ENCODE measurements around the gene BICD1.

Gene BICD1

GRCh38 chr12:32334371-32334777 lies 227.7 kb downstream of the BICD1 start:
- H3K27ac ChIP-seq (ENCODE audit: low read depth, low read length) = no peak overlapping the region
- no peaks in the 10 kb centered on the region for H4K20me1 ChIP-seq (ENCODE audit: control insufficient read depth, insufficient read depth, low read depth, low read length)
- H3K9me2 ChIP-seq (replicated peaks; ENCODE audit: control insufficient read depth, low read length) = no peaks in the 10 kb centered on the region
- no peaks in the 10 kb centered on the region for H3K4me1 ChIP-seq (ENCODE audit: control insufficient read depth, low read length)
- no peak overlapping the region for H3K4me2 ChIP-seq (ENCODE audit: low read length)
- H3K36me3 ChIP-seq (ENCODE audit: control insufficient read depth, low read length) = peaks cover 43% of the 10 kb centered on the region
- no peak overlapping the region for H3K4me3 ChIP-seq (ENCODE audit: low read length)
- no peak for TF ChIP-seq EZH2phosphoT487 (IDR thresholded peaks at IDR 0.05; ENCODE audit: borderline replicate concordance, low read length)
- TF ChIP-seq CTCF (IDR thresholded peaks at IDR 0.05; ENCODE audit: low read depth, low read length, poor library complexity, severe bottlenecking) = no peak
- H3K9me3 ChIP-seq (ENCODE audit: control insufficient read depth, insufficient read depth, low read length) = no peaks in the 10 kb centered on the region
- no peaks in the 10 kb centered on the region for H3K79me2 ChIP-seq (ENCODE audit: control insufficient read depth, low read length)
- H3F3A ChIP-seq (ENCODE audit: control insufficient read depth, insufficient read depth) = 0 out of 2 replicates have a peak, but pooled peaks cover 2% of the 10 kb centered on the region
- H3K27me3 ChIP-seq (ENCODE audit: control insufficient read depth, low read length) = no peaks in the 10 kb centered on the region

GRCh38 chr12:32336261-32336660 lies 229.6 kb downstream of the BICD1 start:
- 0 out of 2 replicates have a peak, but pooled peaks cover 2% of the 10 kb centered on the region for H3F3A ChIP-seq (ENCODE audit: control insufficient read depth, insufficient read depth)
- no peaks in the 10 kb centered on the region for H3K9me3 ChIP-seq (ENCODE audit: control insufficient read depth, insufficient read depth, low read length)
- no peak for TF ChIP-seq CTCF (IDR thresholded peaks at IDR 0.05; ENCODE audit: low read depth, low read length, poor library complexity, severe bottlenecking)
- no peak for TF ChIP-seq EZH2phosphoT487 (IDR thresholded peaks at IDR 0.05; ENCODE audit: borderline replicate concordance, low read length)
- H3K36me3 ChIP-seq (ENCODE audit: control insufficient read depth, low read length) = peaks cover 40% of the 10 kb centered on the region
- H3K9me2 ChIP-seq (replicated peaks; ENCODE audit: control insufficient read depth, low read length) = no peaks in the 10 kb centered on the region
- H3K79me2 ChIP-seq (ENCODE audit: control insufficient read depth, low read length) = no peaks in the 10 kb centered on the region
- H3K27ac ChIP-seq (ENCODE audit: low read depth, low read length) = no peak overlapping the region
- no peaks in the 10 kb centered on the region for H4K20me1 ChIP-seq (ENCODE audit: control insufficient read depth, insufficient read depth, low read depth, low read length)
- H3K27me3 ChIP-seq (ENCODE audit: control insufficient read depth, low read length) = no peaks in the 10 kb centered on the region
- H3K4me1 ChIP-seq (ENCODE audit: control insufficient read depth, low read length) = no peaks in the 10 kb centered on the region
- H3K4me2 ChIP-seq (ENCODE audit: low read length) = no peak overlapping the region
- no peak overlapping the region for H3K4me3 ChIP-seq (ENCODE audit: low read length)

GRCh38 chr12:32343496-32343895 lies 236.8 kb downstream of the BICD1 start:
- Histone ChIP-seq H3K4me1 (ENCODE audit: control insufficient read depth, low read length) (no peaks in the 10 kb centered on the region), H3K27ac (ENCODE audit: low read depth, low read length) (no peak overlapping the region), H3K4me2 (ENCODE audit: low read length) (no peak overlapping the region), H4K20me1 (ENCODE audit: control insufficient read depth, insufficient read depth, low read depth, low read length) (no peaks in the 10 kb centered on the region), H3F3A (ENCODE audit: control insufficient read depth, insufficient read depth) (no peaks in the 10 kb centered on the region), H3K9me3 (ENCODE audit: control insufficient read depth, insufficient read depth, low read length) (no peaks in the 10 kb centered on the region), H3K36me3 (ENCODE audit: control insufficient read depth, low read length) (peaks cover 20% of the 10 kb centered on the region), H3K27me3 (ENCODE audit: control insufficient read depth, low read length) (no peaks in the 10 kb centered on the region), H3K79me2 (ENCODE audit: control insufficient read depth, low read length) (no peaks in the 10 kb centered on the region), H3K4me3 (ENCODE audit: low read length) (no peak overlapping the region), H3K9me2 (replicated peaks; ENCODE audit: control insufficient read depth, low read length) (no peaks in the 10 kb centered on the region)
- no peak for TF ChIP-seq EZH2phosphoT487 (IDR thresholded peaks at IDR 0.05; ENCODE audit: borderline replicate concordance, low read length)
- TF ChIP-seq CTCF (IDR thresholded peaks at IDR 0.05; ENCODE audit: low read depth, low read length, poor library complexity, severe bottlenecking) = no peak

Measured in DOHH2 (cell line).